HTERT RPE-1 (cell line): Measurements from ENCODE around the gene SLC2A5.

ENCODE experiments used
- in situ Hi-C: fragments of 300-500 bp; cut with MboI; formaldehyde crosslinking; loops from 4 replicates; pipeline ENCODE4 v1.14.3; 2020; ENCODE audit warnings: low sequenced_read_pairs

SLC2A5 gene

GRCh38 chr1:9093091-9093490 is 23.7 kb upstream of the SLC2A5 start:
- in situ Hi-C loops = no loop called here

GRCh38 chr1:9088807-9089206 is 19.4 kb upstream of the SLC2A5 start:
- in situ Hi-C loops = no loop called here

- in situ Hi-C loops = no loop called here
Observed at GRCh38 chr1:9087411-9088125, 18.1 kb upstream of the SLC2A5 start.

- in situ Hi-C loops = no loop called here
Observed at GRCh38 chr1:9086796-9087195, 17.4 kb upstream of the SLC2A5 start.

- in situ Hi-C loops = no loop called here
Observed at GRCh38 chr1:9086045-9086444, 16.6 kb upstream of the SLC2A5 start.

- in situ Hi-C loops = no loop called here
Observed at GRCh38 chr1:9085306-9085940, 16.0 kb upstream of the SLC2A5 start.

GRCh38 chr1:9084906-9085305 is 15.5 kb upstream of the SLC2A5 start:
- in situ Hi-C loops = no loop called here

- in situ Hi-C loops = no loop called here
Observed at GRCh38 chr1:9081473-9081872, 12.0 kb upstream of the SLC2A5 start.

GRCh38 chr1:9080705-9081291 is 11.4 kb upstream of the SLC2A5 start:
- in situ Hi-C loops = no loop called here

- in situ Hi-C loops = no loop called here
Observed at GRCh38 chr1:9079988-9080704, 10.7 kb upstream of the SLC2A5 start.

GRCh38 chr1:9078752-9079500 is 9.5 kb upstream of the SLC2A5 start:
- in situ Hi-C loops = no loop called here

GRCh38 chr1:9078015-9078751 is 8.7 kb upstream of the SLC2A5 start:
- in situ Hi-C loops = no loop called here

- in situ Hi-C loops = no loop called here
Observed at GRCh38 chr1:9075022-9075421, 5.6 kb upstream of the SLC2A5 start.

GRCh38 chr1:9073143-9073542 is 3.7 kb upstream of the SLC2A5 start:
- in situ Hi-C loops = no loop called here

GRCh38 chr1:9071554-9072235 is 2.3 kb upstream of the SLC2A5 start:
- in situ Hi-C loops = no loop called here

- in situ Hi-C loops = no loop called here
Observed at GRCh38 chr1:9070486-9070885, 1.1 kb upstream of the SLC2A5 start.

- in situ Hi-C loops = no loop called here
Observed at GRCh38 chr1:9068981-9069325, 482 bp downstream of the SLC2A5 start.

GRCh38 chr1:9066945-9067807 is 2.3 kb downstream of the SLC2A5 start:
- in situ Hi-C loops = no loop called here

- in situ Hi-C loops = no loop called here
Observed at GRCh38 chr1:9065213-9065751, 4.2 kb downstream of the SLC2A5 start.
